ENCODE data around the gene PLCB3.

The PLCB3 gene

DNA sequence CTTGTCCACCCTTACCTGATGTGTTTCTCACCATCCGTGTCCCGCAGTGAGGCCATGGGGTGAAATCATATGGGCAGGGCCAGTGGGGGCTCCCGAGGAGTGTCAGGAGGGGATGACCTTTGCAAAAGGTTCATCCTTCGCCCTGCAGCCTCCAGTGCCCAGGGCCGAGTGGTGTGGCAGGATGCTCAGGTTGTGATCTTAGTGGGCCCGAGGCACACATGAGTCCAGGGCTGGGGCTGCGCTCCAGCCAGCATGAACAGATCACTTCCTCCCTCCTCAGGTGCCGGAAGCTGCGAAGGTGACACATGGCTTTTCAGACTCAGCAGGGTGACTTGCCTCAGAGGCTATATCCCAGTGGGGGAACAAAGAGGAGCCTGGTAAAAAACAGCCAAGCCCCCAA lies 13.3 kb upstream of the PLCB3 start:
- TF ChIP-seq, protein P1, sequence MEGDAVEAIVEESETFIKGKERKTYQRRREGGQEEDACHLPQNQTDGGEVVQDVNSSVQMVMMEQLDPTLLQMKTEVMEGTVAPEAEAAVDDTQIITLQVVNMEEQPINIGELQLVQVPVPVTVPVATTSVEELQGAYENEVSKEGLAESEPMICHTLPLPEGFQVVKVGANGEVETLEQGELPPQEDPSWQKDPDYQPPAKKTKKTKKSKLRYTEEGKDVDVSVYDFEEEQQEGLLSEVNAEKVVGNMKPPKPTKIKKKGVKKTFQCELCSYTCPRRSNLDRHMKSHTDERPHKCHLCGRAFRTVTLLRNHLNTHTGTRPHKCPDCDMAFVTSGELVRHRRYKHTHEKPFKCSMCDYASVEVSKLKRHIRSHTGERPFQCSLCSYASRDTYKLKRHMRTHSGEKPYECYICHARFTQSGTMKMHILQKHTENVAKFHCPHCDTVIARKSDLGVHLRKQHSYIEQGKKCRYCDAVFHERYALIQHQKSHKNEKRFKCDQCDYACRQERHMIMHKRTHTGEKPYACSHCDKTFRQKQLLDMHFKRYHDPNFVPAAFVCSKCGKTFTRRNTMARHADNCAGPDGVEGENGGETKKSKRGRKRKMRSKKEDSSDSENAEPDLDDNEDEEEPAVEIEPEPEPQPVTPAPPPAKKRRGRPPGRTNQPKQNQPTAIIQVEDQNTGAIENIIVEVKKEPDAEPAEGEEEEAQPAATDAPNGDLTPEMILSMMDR (IDR thresholded peaks at IDR 0.05; ENCODE audit: extremely low read depth, missing control alignments) = no peak
- no peak for DNase-seq (ENCODE audit: low spot score)

- no peak for DNase-seq (ENCODE audit: low spot score)
- TF ChIP-seq, protein P1 (IDR thresholded peaks at IDR 0.05; ENCODE audit: extremely low read depth, missing control alignments) = no peak
These were observed 12.3 kb upstream of the PLCB3 start for GRCh38 chr11:64238999-64239398.

- TF ChIP-seq, protein P1 (IDR thresholded peaks at IDR 0.05; ENCODE audit: extremely low read depth, missing control alignments) = no peak
- peak; percentile 82 for DNase-seq (ENCODE audit: low spot score)
These were observed 11.5 kb upstream of the PLCB3 start for GRCh38 chr11:64239662-64240434.

- TF ChIP-seq, protein P1 (IDR thresholded peaks at IDR 0.05; ENCODE audit: extremely low read depth, missing control alignments) = no peak
- DNase-seq (ENCODE audit: low spot score) = peak; percentile 96
These were observed 10.7 kb upstream of the PLCB3 start, which contains the start of gene FKBP2 for GRCh38 chr11:64240435-64241240. Gene FKBP2 (plus strand): TSS chr11:64241095. CDS start chr11:64242388, 1,293 bp downstream.

GRCh38 chr11:64241241-64241490 lies 10.2 kb upstream of the PLCB3 start:
- TF ChIP-seq, protein P1 (IDR thresholded peaks at IDR 0.05; ENCODE audit: extremely low read depth, missing control alignments) = no peak
- no peak for DNase-seq (ENCODE audit: low spot score)

DNA sequence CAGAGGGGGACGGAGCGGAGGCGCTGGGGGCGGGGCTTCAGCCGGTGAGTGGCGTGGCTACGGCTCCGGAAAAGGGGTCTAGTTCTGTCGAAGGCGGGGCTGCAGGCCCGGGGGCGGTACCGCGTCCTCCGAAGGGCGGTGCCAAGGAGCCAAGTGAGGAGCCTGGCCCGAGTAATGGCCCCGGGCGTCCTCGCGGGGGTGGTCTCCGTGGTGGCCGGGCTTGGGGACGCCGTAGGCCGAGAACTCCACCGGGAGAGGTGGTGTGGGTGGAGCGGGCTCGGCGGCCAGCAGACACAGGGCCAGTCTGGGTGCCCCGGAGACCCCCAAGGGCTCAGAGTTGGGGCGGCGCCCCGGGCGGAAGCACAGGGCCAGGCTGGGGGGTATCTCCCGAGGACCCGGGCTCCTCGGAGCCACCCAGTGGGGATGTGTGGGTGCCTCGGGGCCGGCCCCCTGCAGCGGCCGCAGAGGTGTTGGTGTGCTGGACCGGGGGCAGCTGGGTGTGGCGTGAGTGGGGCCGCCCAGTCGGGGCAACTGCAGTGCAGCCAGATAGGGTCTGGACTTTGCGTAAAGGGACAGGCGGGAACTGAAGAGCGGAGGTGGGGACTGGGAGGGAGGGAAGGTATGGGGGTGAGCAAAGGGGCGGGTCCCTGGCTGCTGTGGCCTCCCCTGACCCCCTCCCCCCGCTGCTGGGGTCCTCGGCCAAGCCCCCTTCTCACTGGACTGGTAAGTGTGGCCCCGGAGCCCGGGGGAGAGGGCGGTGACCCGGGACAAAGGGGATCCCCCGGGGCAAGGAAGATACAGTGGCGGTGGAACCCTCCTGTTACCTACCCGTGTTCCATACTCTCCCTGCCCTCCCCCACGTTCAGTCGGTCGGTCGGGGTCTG lies 9.6 kb upstream of the PLCB3 start:
- peak; percentile 98 for DNase-seq (ENCODE audit: low spot score)
- TF ChIP-seq, protein P1 (IDR thresholded peaks at IDR 0.05; ENCODE audit: extremely low read depth, missing control alignments) = no peak

Measured in GM20000 (cell line).